Measurements from ENCODE around the gene C1orf35.

GRCh38 chr1:228100822-228101613 lies 2.1 kb downstream of the C1orf35 start:
- TF ChIP-seq CTCF (IDR thresholded peaks at IDR 0.05; ENCODE audit: poor library complexity) (no peak), EZH2phosphoT487 (IDR thresholded peaks at IDR 0.05; ENCODE audit: low read depth, severe bottlenecking, unreplicated experiment) (no peak), EZH2 (IDR thresholded peaks at IDR 0.05; ENCODE audit: borderline replicate concordance) (no peak)

Measured in hepatocyte (in vitro differentiated cells).